Prostate gland (tissue), 2 donors: ENCODE measurements around the gene ARL4C. TPM values are rescaled to one million over a fixed set of nuclear protein-coding genes. Genes with fewer than 3 reads are reported as not detected.

ENCODE experiments used
- DNase-seq: peaks from one replicate; pipeline ENCODE4 v3.0.0-alpha.2; 2019; ENCODE audit warnings: low spot score
- H3K27ac ChIP-seq, 2 donors: fragments of 200-600 bp; sonication (generic); 2 replicates each; pipeline ENCODE4 v1.5.1; 2017 to 2019
- H3K27me3 ChIP-seq: fragments of 200-600 bp; sonication (generic); replicated peaks from 2 replicates; pipeline ENCODE4 v1.5.1; 2019; ENCODE audit not compliant: insufficient read depth
- H3K36me3 ChIP-seq, 2 donors: fragments of 200-600 bp; sonication (generic); 1 replicate in 1 of 2; 2 replicates in 1 of 2; pipeline versions ENCODE4 v1.5.1 to v1.8.1; 2017 to 2019
- H3K4me1 ChIP-seq: fragments of 200-600 bp; sonication (generic); replicated peaks from 2 replicates; pipeline ENCODE4 v1.5.1; 2019
- H3K4me3 ChIP-seq, 2 donors: fragments of 200-600 bp; sonication (generic); 2 replicates each; pipeline ENCODE4 v1.5.1; 2017 to 2019
- H3K9me3 ChIP-seq: fragments of 200-600 bp; sonication (generic); 2 replicates; pipeline ENCODE4 v1.5.1; 2017
- CTCF ChIP-seq, 4 experiments: fragments of 200-600 bp in 2 of 4; fragments of 450-650 bp in 2 of 4; sonication (generic) in 2 of 4; IDR thresholded peaks; 1 replicate in 3 of 4; 2 replicates in 1 of 4; pipeline ENCODE4 v1.5.1; 2016 to 2019; ENCODE audit warnings: antibody characterized with exemption in 4 of 4, mild to moderate bottlenecking in 2 of 4, moderate library complexity in 2 of 4
- POLR2A ChIP-seq: fragments of 450-650 bp; IDR thresholded peaks from one replicate; pipeline ENCODE4 v1.6.1; 2016; ENCODE audit warnings: antibody characterized with exemption, mild to moderate bottlenecking
- POLR2AphosphoS5 ChIP-seq: sonication (generic); formaldehyde crosslinking; IDR thresholded peaks from one replicate; pipeline ENCODE4 v1.6.1; 2017; ENCODE audit warnings: antibody characterized with exemption
- WGBS: methylation state at CpG from one replicate; pipeline ENCODE4 v1.1.5; 2018; 5-methylcytosine and 5-hydroxymethylcytosine counted together
- intact Hi-C: fragments of 100-400 bp; cut with DNase I; formaldehyde crosslinking; loops from one replicate; pipeline ENCODE4 v1.14.2; 2022
- total RNA-seq, 2 donors: library from RNA; depleted of rRNA; stranded (reverse); fragments of >200 nt; gene quantifications; one replicate each; pipeline ENCODE4 v1.1.0, GENCODE V29; 2016

The ARL4C gene
- total RNA-seq, 2 donors from 2014 or later: 8.5 to 20.5 TPM

- Histone ChIP-seq H3K9me3 (no peaks in the 10 kb centered on the region), H3K4me1 (no peaks in the 10 kb centered on the region), H3K27ac (no peak overlapping the region), H3K4me3 (no peak overlapping the region), H3K36me3 (no peaks in the 10 kb centered on the region), H3K27me3 (no peaks in the 10 kb centered on the region)
- no peak for DNase-seq
- 89% methylated on average over 5 of the region's 5 CpGs for WGBS
- TF ChIP-seq CTCF (IDR thresholded peaks at IDR 0.05) (no peak), POLR2AphosphoS5 (no peak), POLR2A (no peak)
- intact Hi-C loops: no loop called here
Measured at GRCh38 chr2:234491897-234492296, 5.0 kb downstream of the ARL4C start.

- no peak for DNase-seq
- Histone ChIP-seq H3K27ac (no peak overlapping the region), H3K36me3 (no peaks in the 10 kb centered on the region), H3K4me1 (no peaks in the 10 kb centered on the region), H3K9me3 (no peaks in the 10 kb centered on the region), H3K4me3 (no peak overlapping the region), H3K27me3 (no peaks in the 10 kb centered on the region)
- TF ChIP-seq POLR2A (no peak), POLR2AphosphoS5 (no peak), CTCF (IDR thresholded peaks at IDR 0.05) (no peak)
- WGBS: 87% methylated on average over 4 of the region's 4 CpGs
- intact Hi-C loops: no loop called here
Measured at GRCh38 chr2:234491281-234491680, 5.6 kb downstream of the ARL4C start.

GRCh38 chr2:234490271-234491091, 6.4 kb downstream of the ARL4C start:
- intact Hi-C loops: no loop called here
- DNase-seq: no peak
- no peak overlapping the region for H3K27ac ChIP-seq

GRCh38 chr2:234488913-234489451, 7.9 kb downstream of the ARL4C start:
- intact Hi-C loops: no loop called here
- no peak for DNase-seq
- whole genome bisulfite sequencing: 56% methylated on average over 8 of the region's 8 CpGs
- TF ChIP-seq POLR2A: no peak
- H3K4me1 ChIP-seq: no peaks in the 10 kb centered on the region
- H3K36me3 ChIP-seq: no peaks in the 10 kb centered on the region
- no peak overlapping the region for H3K27ac ChIP-seq
- H3K27me3 ChIP-seq: no peaks in the 10 kb centered on the region
- no peak overlapping the region for H3K4me3 ChIP-seq
- no peaks in the 10 kb centered on the region for H3K9me3 ChIP-seq

More at GRCh38 chr2:234490271-234491091, 6.4 kb downstream of the ARL4C start:
- 80% methylated on average over 15 of the region's 15 CpGs for WGBS
- Histone ChIP-seq H3K4me3 (no peak overlapping the region), H3K4me1 (no peaks in the 10 kb centered on the region), H3K9me3 (no peaks in the 10 kb centered on the region), H3K27me3 (no peaks in the 10 kb centered on the region), H3K36me3 (no peaks in the 10 kb centered on the region)
- TF ChIP-seq CTCF (IDR thresholded peaks at IDR 0.05): no peak
- TF ChIP-seq POLR2AphosphoS5: no peak
- no peak for TF ChIP-seq POLR2A

GRCh38 chr2:234488486-234488885, 8.4 kb downstream of the ARL4C start:
- 86% methylated on average over 1 of the region's 1 CpG for WGBS
- Histone ChIP-seq H3K9me3 (no peaks in the 10 kb centered on the region), H3K4me3 (no peak overlapping the region), H3K27ac (no peak overlapping the region), H3K36me3 (no peaks in the 10 kb centered on the region), H3K27me3 (no peaks in the 10 kb centered on the region), H3K4me1 (no peaks in the 10 kb centered on the region)
- TF ChIP-seq POLR2AphosphoS5 (no peak), POLR2A (no peak), CTCF (IDR thresholded peaks at IDR 0.05) (no peak)
- DNase-seq: no peak
- intact Hi-C loops: no loop called here
